SK-N-DZ (cell line): ENCODE results near the gene ZNF593OS.

Source experiments
- DNase-seq: peaks from one replicate; pipeline ENCODE4 v3.0.0-alpha.2; 2015; ENCODE audit warnings: low spot score

ZNF593OS gene

DNA sequence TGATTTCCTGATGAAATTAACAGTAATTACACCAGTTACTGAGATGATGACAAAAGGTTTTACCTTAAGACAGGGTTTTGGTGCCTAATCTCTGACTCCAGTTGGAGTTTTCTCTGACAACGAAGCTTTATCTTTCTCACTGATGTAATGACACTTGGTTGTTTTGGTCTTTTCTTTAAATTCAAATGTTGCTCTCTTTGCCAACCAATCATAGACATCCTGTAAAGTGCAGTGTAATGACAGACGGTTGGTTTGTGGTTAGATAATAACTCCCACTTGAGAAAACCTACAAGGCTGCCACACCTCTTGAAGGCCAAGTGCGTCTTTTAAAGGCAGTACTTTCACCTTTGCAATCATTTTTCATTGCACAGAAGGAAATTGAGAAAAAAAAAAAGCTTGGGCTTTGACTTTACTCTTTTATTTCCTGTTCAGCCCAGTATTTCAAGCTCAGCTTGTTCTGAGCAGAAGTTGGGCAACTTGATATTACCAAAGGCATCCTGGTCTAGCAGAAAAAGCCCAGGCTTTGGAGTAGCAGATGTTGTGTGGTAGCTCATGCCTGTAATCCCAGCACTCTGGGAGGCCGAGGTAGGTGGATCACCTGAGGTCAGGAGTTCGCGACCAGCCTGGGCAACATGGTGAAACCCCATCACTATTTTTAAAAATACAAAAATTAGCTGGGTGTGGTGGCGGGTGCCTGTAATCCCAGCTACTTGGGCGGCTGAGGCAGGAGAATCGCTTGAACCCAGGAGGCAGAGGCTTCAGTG is 45.1 kb downstream of the ZNF593OS start:
- no peak for DNase-seq

DNA sequence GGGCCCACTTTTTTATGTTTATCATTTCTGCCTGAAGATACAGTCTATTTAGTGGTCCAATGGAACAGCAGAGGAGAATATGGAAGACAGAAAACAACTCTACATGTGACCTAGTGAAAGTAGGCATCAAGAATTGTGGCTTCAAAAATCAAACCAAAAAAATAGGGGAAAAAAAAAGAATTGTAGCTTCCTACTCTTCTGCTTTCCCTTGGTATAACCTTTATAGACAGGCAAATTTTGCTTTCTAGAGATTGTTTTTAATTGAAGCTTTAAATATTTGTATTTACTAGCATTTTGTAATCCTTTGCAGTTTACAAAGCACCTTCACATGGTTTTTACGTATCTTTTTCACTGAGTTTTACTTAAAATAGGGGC is 45.7 kb downstream of the ZNF593OS start:
- DNase-seq = no peak

DNA sequence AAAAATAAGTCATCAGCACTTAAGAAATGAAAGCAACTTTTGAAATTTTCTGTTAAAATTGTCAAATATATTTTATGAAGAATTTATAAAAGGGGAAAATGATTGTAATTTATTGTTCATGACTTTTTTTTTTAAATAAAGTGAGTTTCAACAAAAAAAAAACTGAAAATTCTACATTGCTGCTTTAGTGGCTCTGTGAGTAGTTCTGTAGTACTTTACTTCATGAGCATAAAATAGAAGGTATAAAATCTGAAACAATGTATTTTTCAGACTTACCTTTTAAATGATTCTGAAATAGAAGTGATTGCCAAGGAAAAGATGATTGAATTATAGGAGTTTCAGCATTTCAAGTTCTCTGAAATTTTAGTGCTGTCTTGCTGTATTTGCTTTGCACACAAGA is 46.2 kb downstream of the ZNF593OS start:
- DNase-seq = no peak

DNA sequence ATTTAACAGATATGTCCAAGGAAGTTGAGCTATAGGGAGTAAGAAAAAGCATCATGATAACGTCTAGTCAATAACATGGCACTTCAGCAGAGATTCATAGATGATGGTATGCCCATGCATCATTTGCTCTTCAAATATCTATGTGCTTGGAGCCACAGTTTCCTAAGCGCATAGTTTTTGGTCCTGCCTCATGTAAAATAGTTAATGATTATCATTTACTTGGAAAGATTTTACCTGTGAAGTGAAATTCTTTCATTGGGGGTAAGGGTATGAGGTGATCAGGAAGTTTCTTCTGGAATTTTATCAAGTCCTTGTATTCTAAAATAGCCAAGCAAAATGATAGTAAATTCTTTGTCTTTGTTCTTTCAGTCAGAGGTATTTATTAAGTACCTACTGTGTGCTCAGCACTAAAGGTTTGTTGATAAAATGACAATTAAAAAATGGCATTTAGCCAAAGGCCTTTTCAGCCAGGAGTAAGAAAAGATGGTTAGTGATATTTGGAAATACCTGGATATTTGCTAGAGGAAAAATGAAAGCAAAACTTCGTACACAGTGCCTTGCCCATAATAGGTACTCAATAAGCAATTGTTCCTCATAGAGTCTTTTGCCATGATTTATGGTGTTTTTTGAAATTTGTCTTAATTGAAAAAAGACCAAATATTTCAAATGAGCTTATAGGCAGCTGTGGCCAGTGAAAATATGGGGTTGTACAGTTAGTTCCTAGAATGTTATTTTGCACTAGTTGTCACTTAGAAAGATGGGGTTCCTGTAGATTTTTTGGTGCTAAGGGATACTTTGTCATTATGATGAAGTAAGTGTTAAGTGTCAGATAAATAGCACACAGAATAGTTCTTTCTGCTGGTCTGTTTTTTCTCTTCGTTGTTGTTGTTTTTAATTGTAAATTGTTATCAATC is 47.0 kb downstream of the ZNF593OS start:
- no peak for DNase-seq

DNA sequence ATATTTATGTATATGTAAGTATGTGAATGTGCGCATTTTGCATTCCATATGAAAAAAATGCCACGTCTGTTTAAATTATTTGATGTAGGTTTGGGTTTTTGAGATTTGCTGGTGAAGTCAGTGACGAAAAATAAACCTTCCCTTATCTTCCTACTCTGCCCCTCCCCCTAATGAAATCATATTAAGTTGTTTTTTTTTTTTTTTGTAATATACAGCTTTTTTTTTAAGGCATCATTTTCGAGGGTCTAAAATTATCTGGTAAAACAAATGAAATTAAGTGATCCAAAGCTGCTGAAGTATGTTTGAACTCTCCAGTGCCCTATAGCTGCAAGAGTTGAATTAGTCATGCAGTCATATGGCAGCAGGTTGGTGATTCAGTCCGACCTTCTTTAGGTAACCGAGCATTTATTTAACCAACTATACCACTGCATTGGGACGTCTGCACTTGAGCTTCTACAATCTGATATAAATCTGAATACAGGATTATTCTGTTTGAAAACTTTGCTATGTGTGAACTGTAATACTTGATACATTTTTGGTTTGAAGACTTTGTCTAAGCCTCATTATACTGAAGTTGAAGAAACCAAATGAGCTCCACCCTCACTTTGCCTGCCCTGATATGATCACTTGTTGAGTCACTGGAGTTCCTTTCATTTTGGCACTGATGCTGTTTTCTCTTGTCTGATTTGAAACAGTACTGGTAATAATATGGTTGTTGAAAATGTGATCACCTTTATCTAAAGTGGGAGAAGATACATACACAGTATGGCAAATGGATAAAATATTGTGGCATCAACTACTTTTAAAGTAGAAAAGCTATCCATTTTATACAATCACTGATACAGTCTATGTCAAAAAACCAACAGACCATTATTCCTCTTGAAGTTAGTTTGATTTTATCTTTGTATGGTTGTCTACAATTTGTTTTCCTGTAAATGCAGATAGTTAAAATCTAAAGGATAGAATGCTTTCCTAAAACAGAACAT is 48.4 kb downstream of the ZNF593OS start:
- no peak for DNase-seq

DNA sequence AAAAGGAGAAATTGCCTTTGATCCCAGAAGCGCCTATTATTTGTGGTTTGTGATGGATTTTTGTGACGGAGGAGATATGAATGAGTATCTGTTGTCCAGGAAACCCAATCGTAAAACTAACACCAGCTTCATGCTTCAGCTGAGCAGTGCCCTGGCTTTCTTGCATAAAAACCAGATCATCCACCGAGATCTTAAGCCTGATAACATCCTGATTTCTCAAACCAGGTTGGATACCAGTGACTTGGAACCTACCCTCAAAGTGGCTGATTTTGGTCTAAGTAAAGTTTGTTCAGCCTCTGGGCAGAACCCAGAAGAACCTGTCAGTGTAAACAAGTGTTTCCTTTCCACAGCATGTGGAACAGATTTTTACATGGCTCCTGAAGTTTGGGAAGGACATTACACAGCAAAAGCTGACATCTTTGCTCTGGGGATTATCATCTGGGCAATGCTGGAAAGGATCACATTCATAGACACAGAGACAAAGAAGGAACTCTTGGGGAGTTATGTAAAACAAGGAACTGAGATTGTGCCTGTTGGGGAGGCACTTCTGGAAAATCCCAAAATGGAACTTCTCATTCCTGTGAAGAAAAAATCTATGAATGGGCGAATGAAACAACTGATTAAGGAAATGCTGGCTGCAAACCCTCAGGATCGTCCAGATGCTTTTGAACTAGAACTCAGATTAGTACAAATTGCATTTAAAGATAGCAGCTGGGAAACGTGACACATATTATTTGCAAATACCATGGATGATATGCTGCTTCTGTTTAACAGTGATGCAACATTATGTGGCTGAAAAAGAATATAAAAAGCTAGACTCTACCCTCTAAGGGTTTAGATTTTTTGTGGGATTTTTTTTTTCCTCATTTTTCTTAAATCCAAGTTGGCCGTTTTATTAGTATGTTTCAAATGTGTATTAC is 49.5 kb downstream of the ZNF593OS start:
- DNase-seq = peak; percentile 72

DNA sequence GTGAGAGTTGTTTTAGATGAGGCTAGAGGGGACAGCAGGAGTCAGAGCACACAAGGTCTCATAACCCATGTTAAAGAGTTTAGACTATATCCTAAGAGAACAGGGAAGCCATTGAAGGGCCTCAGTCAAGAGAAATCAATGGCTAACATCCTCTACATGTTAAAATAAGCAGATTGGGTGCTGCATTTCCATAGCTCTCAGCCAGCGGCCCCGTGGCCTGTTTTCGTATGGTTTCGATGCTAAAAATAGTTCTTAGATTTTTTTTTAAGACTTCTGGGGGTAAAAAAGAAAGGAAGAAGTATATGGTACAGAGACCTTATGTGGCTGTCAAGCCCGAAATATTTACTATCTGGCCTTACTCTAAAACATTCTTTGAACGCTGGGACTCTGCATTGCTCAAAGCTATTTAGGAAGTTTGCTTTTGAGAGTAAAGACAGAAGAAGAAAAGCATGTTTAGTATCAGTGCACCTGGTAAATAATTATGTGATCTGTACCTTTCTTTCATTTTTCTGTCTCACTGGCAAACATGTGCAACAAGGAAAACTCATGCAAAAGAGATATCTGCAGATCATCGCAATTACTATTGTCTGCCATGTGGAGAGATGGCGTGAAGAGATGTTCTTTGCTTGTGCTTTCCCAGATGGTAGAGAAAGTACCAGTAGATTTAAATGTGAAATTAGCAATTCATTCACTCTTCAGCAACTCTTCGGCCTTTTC is 51.6 kb downstream of the ZNF593OS start:
- DNase-seq = no peak
